Erythroblast (primary cell): Measurements from ENCODE around the gene RCOR3.

Experiments used
- DNase-seq, 2 experiments: peaks; one replicate each; lab custom pipeline; 2025; lab: John Stamatoyannopoulos, UW
- GATA1 ChIP-seq: IDR thresholded peaks from 2 replicates; pipeline ENCODE4 v1.6.1; 2011; ENCODE audit warnings: low read depth, mild to moderate bottlenecking, control low read depth, low read length, moderate library complexity
- POLR2A ChIP-seq: IDR thresholded peaks from 2 replicates; pipeline ENCODE4 v1.6.1; 2011; ENCODE audit warnings: mild to moderate bottlenecking, low read length

The RCOR3 gene

DNA sequence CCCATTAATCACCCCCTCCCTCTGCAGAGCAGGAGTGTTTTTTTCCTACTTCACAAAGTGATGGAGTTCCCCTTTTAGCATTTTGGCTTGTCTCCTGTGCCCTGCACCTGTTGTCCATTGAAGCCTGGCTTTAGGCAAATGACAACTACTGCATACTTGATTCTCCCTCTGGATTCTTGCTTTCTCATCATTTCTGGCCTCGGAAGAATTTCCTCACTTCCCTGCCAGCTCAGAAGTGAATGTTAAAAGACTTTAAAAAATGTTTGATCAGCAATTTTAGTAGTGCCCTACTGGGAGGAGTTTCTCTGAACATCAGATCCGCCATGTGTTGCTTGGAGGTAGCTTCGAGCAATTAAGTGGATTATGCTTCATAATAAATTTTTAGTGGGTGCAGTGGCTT, 28.1 kb downstream of the RCOR3 start:
- no peak for DNase-seq
- no peak for TF ChIP-seq POLR2A
- no peak for TF ChIP-seq GATA1

DNA sequence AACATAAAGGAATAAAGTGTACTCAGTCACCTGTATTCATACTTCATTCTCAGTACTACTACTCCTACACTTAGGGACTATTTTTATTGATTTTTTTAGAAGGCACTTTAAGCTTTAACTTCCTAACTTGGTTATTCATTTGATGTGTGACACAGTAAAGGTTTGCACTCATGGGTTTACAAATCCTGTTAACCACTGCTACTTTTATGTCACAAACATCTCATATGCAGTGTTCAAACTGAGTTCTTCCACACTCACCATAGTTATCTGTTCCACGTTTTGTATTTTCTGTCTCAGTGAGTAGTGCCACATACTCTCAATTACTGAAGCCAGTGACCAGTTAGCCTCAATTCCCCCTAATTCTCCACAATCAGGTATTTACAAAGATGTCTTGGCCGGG, 33.2 kb downstream of the RCOR3 start:
- no peak for DNase-seq

DNA sequence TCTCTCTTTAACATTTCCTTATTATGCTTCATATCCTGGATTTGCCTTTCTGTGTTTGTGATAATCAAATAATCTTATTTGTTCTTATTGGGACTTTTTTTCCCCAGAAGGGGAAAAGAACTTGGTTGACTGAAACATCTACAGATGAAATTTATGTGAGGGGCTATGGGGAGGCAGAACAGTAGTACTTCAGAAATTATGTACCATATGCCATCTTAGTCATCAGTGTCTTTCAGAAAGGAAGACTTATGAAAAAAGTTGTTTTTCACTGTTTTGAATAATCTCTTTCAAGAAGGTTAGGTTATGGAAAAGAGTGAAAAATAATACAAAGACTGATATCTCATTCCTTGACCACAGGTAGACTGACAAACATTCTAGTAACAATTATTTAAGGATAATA, 37.2 kb downstream of the RCOR3 start:
- TF ChIP-seq GATA1 (no peak), POLR2A (no peak)
- DNase-seq = no peak

More for the DNA sequence above, 33.2 kb downstream of the RCOR3 start:
- TF ChIP-seq GATA1 = no peak
- no peak for TF ChIP-seq POLR2A

DNA sequence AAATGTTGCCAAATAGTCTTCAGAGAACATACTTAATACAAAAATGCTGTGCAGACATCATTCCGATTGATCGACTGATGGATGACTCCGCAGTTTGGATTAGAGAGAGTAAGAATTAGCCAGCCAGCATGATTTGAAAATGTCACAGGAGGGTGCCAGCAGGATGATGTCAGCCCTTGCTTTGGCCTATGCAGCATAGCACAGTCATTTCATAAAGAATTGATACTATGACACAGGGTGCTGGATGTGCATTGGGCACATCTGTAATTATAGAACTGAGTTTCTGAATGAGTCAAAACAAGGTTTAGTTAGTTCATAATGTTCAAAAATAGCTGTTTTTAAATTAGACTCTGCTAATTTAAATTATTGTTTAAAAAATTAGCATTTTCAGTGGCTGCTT, 45.9 kb downstream of the RCOR3 start:
- peak in 1 of 2 experiments; percentile 50 for DNase-seq
- TF ChIP-seq POLR2A = no peak
- TF ChIP-seq GATA1 = no peak

DNA sequence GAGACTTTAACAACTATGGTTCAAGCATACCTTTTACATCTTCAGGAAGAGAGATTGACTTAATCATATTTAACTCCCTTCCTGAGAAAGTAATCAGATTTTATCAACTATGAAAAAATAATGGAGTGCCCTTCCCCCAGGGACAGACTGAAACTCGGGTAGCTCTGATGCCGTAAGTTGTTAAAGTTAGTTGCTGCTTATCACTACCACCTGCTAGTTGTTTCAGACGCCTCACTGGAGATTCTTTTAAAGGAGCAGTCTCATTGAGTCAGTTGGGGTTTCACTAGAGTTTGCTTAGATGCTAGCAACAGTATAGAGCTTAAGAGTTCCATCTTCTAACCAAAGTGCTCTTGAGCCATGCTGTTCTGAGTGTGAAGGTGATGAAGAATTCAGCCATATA, 50.5 kb downstream of the RCOR3 start:
- TF ChIP-seq GATA1 (no peak), POLR2A (no peak)
- DNase-seq = peak; percentile 51 to 79

DNA sequence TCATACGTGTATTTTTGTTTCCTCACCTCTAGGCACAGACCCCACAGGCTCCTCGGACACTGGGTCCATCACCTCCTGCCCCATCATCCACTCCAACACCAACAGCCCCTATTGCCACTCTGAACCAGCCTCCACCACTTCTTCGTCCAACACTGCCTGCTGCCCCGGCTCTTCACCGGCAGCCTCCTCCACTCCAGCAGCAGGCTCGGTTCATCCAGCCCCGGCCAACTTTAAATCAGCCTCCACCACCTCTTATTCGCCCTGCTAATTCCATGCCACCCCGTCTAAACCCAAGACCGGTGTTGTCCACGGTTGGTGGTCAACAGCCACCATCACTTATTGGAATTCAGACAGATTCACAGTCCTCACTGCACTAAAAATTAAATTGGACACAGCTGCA, 54.2 kb downstream of the RCOR3 start:
- TF ChIP-seq GATA1 = no peak
- no peak for TF ChIP-seq POLR2A
- no peak for DNase-seq

DNA sequence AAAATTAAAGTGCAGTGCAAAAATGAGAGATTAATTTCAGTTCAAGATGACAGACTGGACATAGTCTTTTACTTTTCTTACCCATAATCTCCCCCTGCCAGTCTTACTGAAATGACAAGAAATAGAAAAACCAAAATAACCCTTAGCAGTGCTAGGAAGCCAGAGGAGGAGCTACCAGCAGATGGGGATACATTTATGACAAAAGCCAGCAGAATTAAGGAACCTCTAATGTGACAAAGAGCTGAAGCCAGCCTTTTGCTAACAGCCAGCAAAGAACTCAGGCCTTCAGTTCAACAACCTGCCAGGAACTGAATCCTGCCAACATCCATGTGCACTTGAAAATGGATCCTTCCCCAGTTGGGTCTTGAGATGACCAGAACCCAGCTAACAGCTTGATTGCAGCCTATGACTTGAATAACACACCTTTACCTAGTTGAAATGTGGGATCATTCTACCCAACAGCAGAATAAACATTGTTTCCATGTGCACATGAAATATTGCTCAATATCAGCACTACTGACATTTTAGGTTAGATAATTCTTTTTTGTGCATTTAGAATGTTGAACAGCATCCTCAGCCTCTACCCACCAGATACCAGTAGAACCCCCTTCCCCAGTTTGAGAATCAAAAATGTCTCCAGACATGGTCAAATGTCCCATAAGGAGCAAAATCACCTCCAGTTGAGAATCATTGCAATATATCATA, 59.6 kb downstream of the RCOR3 start:
- DNase-seq = no peak
- TF ChIP-seq GATA1 = no peak
- TF ChIP-seq POLR2A = no peak

DNA sequence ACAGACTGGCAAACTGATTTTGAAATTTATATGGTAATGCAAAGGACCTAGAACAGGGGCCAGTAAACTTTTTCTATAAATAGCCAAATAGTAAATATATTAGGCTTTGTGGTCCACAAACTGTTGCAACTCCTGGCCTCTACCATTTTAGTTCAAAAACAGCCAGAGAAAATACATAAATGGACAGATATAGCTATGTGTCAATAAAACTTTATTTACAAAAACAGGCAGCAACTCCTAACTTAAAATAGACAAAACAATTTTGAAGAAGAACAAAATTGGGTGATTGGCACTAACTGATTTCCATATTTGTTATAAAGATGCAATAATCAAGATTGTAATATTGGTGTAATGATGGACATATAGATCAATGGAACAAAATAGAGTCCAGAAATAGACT, 60.7 kb downstream of the RCOR3 start:
- DNase-seq = no peak
- TF ChIP-seq GATA1 (no peak), POLR2A (no peak)

DNA sequence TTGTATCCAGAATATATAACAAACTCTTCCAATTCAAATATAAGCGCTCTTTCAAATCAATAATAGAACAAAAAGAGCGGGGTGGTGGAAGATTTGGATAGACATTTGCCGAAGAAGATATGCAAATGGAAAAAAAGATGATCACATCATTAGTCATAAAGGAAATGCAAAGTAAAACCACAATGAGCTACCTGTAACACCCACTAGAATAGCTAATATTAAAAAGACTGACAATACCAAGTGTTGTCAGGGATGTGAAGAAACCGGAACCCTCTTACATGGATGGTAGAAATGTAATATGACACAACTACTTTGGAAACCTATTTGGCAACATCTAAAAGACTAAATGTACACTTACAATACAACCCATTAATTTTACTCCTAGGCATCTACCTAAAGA, 61.8 kb downstream of the RCOR3 start:
- TF ChIP-seq POLR2A (no peak), GATA1 (no peak)
- peak in 1 of 2 experiments; percentile 9 for DNase-seq

DNA sequence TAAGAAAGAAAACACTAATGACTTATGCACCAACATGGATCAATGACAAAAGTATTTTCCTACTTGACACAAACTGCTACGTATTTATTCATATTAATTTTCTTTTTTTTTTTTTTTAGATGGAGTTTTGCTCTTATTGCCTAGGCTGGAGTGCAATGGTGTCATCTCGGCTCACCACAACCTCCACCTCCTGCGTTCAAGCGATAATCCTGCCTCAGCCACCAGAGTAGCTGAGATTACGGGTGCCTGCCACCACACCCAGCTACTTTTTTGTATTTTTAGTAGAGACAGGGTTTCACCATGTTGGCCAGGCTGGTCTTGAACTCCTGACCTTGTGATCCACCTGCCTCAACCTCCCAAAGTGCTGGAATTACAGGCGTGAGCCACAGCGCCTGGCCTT, 62.5 kb downstream of the RCOR3 start:
- peak; percentile 51 to 61 for DNase-seq

DNA sequence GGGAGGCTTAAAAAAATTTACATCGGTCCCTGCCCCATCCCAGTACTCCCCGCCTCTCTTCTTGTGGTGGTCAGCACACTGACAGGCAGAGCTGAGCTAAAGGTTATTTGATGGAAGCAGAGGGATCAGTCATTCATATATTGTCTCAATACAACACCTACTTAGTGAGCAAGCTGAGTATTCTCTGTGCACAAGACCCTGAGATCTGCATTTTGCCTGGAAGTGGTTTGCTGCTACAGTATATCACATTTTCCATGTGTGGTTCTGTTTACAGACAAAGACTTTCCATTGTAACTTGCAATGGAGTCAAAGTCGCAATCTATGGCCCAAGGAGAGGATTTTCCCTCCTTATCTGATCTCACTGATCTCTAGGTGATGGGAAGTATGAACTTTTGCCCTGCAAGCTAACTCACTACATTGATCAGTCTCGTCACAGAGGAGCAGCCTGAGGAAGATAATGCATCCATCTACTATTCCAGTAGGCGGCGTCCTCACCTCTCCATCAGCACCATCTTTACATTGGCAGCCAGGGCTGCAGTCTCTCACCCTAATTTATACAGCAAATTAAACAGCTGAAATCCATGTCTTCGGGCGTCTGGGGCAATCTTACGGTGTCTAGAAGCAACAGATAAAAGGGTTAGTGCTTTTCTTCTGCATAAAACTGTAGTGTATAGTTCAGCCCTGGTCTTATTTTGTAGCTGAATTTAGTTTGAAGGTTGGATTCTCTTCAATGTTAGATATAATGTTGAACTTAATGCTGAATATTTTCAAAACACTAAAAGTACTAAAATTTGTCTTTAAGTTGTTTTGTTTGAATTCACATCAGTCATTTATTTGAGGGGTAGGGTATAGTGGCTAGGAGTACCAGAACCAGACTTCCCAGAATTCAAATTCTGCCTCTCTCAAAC, 64.2 kb downstream of the RCOR3 start:
- DNase-seq = peak; percentile 70 to 77
- TF ChIP-seq POLR2A = no peak
- TF ChIP-seq GATA1 = no peak

DNA sequence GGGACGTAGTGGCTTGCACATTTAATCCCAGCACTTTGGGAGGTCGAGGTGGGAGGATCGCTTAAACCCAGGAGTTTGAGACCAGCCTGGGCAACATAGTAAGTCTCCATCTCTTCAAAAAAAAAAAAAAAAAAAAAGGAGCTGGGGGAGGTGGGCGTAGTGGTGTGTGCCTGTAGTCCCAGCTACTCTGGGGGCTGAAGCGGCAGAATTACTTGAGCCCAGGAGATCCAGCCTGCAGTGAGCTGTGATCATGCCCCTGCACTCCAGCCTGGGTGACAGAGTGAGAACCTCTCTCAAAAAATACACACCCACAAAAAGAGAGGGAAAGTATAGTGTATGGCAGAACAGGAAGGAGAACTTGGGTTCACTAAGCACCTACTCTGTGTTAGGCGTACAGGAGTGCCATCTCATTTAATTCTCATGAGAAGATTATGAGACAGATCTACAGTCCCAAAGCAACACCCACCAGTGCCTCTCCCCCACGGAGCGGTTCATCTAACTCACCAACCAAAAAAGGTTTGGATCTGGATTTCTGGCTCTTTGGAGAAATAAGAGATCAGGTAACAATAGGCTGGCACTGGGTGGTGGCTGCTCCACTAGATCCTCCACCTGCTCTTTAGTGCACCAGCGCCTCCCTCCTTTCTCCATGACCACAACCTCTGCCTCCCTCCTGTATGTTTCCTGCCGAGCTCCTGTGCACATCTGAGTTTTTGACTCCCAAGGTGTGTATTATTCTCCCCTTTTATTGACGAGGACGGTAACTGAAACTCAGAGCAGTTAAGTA, 66.0 kb downstream of the RCOR3 start:
- TF ChIP-seq GATA1 (no peak), POLR2A (no peak)
- DNase-seq = no peak

DNA sequence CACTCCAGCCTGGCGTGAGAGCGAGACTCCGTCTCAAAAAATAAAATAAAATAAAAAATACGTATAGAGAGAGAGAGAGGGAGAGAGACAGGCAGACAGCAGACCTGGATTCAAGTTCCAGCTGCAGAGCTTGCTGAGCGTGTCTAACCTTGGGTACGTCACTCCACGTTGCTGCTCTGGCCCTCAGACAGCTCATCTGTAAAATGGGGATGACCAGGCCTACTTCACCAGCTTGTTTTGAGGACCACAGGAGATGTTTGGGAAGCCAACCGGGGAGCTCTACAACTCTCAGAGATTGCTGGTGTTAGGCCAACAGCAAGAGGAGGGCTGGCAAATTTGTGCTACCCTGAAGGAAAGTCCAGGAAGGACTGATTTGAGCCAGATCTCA, 67.0 kb downstream of the RCOR3 start:
- DNase-seq = no peak
- TF ChIP-seq GATA1 = no peak
- TF ChIP-seq POLR2A = no peak
